Activated CD4-positive, alpha-beta T cell treated with anti-CD3 and anti-CD28 coated beads, Interleukin-2, amount 10 ng/mL, durations not matched to agents 7 days and 5 days (primary cell): ENCODE results near the gene ARL4A. TPM values are rescaled to one million over a fixed set of nuclear protein-coding genes. Genes with fewer than 3 reads are reported as not detected.
"Not testable (repeated sequence)": the region's sequence is repeated elsewhere in the genome, so short reads cannot be mapped to it uniquely, and the experiment has no call there.

Experiments used
- CTCF ChIA-PET: fragments of 350-600 bp; sonication (Branson Sonifier 250); formaldehyde crosslinking; loops from one replicate; lab custom pipeline; 2021; ENCODE audit warnings: antibody characterized with exemption; lab: Charles Lee
- POLR2A ChIA-PET: fragments of 350-600 bp; sonication (Branson Sonifier 250); formaldehyde crosslinking; loops from one replicate; lab custom pipeline; 2021; ENCODE audit warnings: antibody characterized with exemption; lab: Charles Lee
- DNase-seq: peaks from one replicate; pipeline ENCODE4 v3.0.0-alpha.2; 2020
- H3K27ac Mint-ChIP-seq: one replicate; pipeline ENCODE4 v1.8.0; 2021; ENCODE audit warnings: mild to moderate bottlenecking, moderate library complexity, mixed read lengths
- H3K27me3 Mint-ChIP-seq: one replicate; pipeline ENCODE4 v1.8.0; 2021; ENCODE audit warnings: mixed read lengths
- H3K36me3 Mint-ChIP-seq: one replicate; pipeline ENCODE4 v1.8.0; 2021; ENCODE audit warnings: low read depth, mixed read lengths
- H3K4me1 Mint-ChIP-seq: one replicate; pipeline ENCODE4 v1.8.0; 2021; ENCODE audit warnings: mixed read lengths
- H3K4me3 Mint-ChIP-seq: one replicate; pipeline ENCODE4 v1.8.0; 2021; ENCODE audit warnings: mild to moderate bottlenecking, moderate library complexity, mixed read lengths
- H3K9me3 Mint-ChIP-seq: one replicate; pipeline ENCODE4 v1.8.0; 2021; ENCODE audit warnings: mixed read lengths
- total RNA-seq, 2 experiments: library from RNA; stranded (reverse); gene quantifications; one replicate each; pipeline ENCODE4 v1.2.3, GENCODE V29; 2021

The ARL4A gene
- total RNA-seq, 2 experiments from 2014 or later: 13.9 to 14.9 TPM

DNA sequence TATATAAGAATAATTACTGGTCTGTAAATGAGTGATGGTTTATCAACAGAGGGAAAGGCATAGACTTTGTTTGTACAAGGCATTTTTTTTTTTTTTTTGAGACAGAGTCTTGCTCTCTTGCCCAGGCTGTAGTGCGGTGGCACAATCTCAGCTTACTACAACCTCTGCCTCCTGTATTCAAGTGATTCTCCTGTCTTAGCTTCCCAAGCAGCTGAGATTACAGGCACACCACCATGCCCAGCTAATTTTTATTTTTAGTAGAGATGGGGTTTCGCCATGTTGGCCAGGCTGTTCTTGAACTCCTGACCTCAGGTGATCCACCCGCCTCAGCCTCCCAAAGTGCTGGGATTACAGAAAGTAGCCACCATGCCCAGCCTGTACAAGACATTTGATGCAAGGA, 4.0 kb downstream of the ARL4A start:
- H3K9me3 Mint-ChIP-seq: not testable (repeated sequence)
- CTCF ChIA-PET: interaction anchor here (2.0 kb wide), 1 partner anchor 8 kb away, joined by 6 read pairs; no protein-coding TSS in a partner anchor

DNA sequence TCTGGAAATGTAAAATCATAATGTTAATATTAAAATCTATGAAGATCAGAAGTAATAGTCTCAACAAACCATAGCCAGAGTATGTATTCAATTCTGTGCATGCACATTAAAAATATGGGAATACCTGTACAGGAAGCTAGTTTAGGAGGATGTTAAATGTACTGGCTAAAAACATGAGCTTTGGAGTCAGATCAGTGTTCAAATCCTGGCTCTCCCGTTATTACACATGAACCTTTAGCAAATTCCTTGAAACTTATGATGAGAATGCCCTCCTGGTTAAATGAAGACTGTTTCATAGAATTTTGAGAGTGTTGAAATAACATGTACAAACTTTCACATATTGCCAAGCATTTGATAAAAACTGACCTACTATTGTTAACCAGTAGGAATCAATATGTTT, 4.6 kb downstream of the ARL4A start:
- Mint-ChIP-seq H3K27me3 (no peaks in the 10 kb centered on the region), H3K4me1 (peaks cover 38% of the 10 kb centered on the region), H3K4me3 (no peak overlapping the region), H3K9me3 (no peaks in the 10 kb centered on the region), H3K27ac (no peak overlapping the region), H3K36me3 (peaks cover 8% of the 10 kb centered on the region)
- ChIA-PET CTCF (no interaction called here), POLR2A (no interaction called here)
- DNase-seq: no peak

More for the DNA sequence above, 4.0 kb downstream of the ARL4A start:
- peaks cover 40% of the 10 kb centered on the region for H3K4me1 Mint-ChIP-seq
- H3K4me3 Mint-ChIP-seq, DNase-seq, H3K27ac Mint-ChIP-seq, H3K36me3 Mint-ChIP-seq, H3K27me3 Mint-ChIP-seq, POLR2A ChIA-PET: not testable (repeated sequence)

DNA sequence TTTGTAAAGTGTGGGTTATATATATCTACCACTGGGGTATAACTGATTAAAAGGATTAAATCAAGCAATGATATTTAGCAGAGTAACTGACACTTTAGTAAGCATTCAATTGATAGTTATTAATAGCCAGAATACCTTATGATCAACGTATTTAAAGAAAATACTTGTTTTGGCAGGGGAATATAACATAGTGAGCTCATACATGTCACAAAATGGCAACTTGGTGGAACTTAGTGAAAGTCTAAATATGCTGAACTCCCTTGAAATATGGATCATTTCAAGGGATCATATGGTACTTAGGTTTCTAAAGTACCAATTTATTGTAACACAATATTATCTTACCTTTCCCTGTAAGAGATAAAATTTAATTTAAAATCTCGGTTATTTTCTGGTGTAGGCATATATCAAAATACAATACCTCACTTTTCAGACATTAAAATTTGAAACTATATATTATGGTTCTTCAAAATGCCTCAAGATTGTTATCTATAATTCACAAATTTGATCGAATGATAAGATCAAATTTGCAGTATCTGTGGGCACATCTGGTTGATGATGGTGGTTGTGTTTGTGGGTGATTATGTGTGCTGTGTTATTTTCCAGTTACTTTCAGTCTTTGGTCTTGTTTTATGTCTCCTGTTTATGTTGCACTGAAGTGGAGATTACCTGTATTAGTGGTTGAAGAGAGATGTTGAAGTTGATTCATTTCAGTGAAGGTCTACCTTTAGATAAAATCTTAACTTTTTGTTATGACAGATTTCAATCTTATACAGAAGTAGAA, 5.2 kb downstream of the ARL4A start:
- Mint-ChIP-seq H3K9me3 (no peaks in the 10 kb centered on the region), H3K27ac (no peak overlapping the region), H3K27me3 (no peaks in the 10 kb centered on the region), H3K4me1 (peaks cover 34% of the 10 kb centered on the region), H3K4me3 (no peak overlapping the region), H3K36me3 (peaks cover 8% of the 10 kb centered on the region)
- ChIA-PET CTCF (no interaction called here), POLR2A (no interaction called here)
- DNase-seq: no peak

DNA sequence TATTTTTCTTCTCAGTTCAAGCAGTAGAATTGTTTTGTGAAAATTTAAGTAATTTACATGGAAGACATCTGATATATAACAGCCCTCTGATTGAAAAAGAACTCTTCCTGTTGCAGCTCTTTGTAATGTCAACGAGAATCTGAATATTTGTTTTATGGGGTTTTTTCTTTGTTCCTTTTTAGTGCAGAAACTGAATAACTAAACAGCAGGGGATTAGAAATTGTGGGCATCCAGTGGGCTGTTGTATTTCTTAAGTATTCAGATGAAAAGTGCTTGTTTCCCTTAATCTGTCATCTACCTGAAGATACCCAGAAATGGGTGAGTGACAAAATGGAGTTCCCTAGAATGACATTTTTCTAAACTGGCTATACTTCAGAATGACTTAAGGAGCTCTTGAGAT, 7.4 kb downstream of the ARL4A start:
- H3K36me3 Mint-ChIP-seq: no peaks in the 10 kb centered on the region
- POLR2A ChIA-PET: no interaction called here
- CTCF ChIA-PET: interaction anchor here (2.2 kb wide), 1 partner anchor 8 kb away, joined by 25 read pairs; the partner anchor contains the start of gene ARL4A
- no peaks in the 10 kb centered on the region for H3K9me3 Mint-ChIP-seq
- peaks cover 14% of the 10 kb centered on the region for H3K4me1 Mint-ChIP-seq
- no peak for DNase-seq
- no peak overlapping the region for H3K27ac Mint-ChIP-seq
- H3K4me3 Mint-ChIP-seq: no peak overlapping the region
- H3K27me3 Mint-ChIP-seq: no peaks in the 10 kb centered on the region

DNA sequence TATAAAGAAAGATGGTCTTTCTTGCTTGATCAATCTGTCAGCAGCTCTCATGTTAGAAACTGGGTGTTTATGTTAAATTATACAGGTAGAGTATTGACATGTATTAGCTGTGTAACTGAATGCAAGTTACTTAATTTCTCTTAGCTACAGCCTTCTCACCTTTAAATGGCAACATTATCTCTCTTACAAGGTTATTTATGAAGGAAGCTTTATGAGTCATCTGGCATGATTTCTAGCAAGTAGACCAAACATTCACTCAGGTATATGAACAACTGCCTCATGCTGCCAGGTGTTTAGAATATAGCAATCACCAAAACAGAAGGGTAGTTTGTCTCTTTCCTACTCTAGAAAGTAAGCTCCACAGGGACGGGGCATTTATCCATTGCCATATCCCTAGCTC, 8.5 kb downstream of the ARL4A start:
- ChIA-PET POLR2A (interaction anchor here (0.5 kb wide), 1 partner anchor 8 kb away, joined by 3 read pairs; the partner anchor contains the start of gene ARL4A), CTCF (interaction anchor here (0.7 to 2.2 kb wide), 3 partner anchors 9 to 43 kb away, joined by 3 to 25 read pairs (median 3); partner anchors contain the start of gene ARL4A)
- no peak for DNase-seq
- Mint-ChIP-seq H3K4me1 (peaks cover 7% of the 10 kb centered on the region), H3K4me3 (no peak overlapping the region), H3K27ac (no peak overlapping the region), H3K36me3 (no peaks in the 10 kb centered on the region), H3K9me3 (peaks cover 3% of the 10 kb centered on the region), H3K27me3 (no peaks in the 10 kb centered on the region)

DNA sequence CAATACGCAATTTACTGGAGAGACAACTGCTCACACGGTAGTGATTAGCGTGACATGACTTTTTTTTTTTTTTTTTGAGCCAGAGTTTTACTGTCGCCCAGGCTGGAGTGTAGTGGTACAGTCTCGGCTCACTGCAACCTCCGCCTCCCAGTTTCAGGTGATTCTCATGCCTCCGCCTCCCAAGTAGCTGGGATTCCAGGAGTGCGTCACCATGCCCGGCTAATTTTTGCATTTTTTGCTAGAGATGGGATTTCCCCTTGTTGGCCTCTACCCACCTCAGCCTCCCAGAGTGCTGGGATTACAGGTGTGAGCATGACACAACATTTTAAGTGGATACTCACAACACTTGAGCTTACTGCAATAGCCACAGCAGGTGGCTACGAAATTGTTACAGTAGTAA, 11.9 kb downstream of the ARL4A start:
- ChIA-PET CTCF (interaction anchor here (1.7 to 3.1 kb wide), 2 partner anchors 9 to 13 kb away, joined by 6 to 15 read pairs; no protein-coding TSS in a partner anchor), POLR2A (no interaction called here)
- Mint-ChIP-seq H3K36me3 (peaks cover 6% of the 10 kb centered on the region), H3K4me3 (no peak overlapping the region), H3K9me3 (peaks cover 12% of the 10 kb centered on the region), H3K27me3 (no peaks in the 10 kb centered on the region), H3K27ac (no peak overlapping the region), H3K4me1 (peaks cover 4% of the 10 kb centered on the region)
- DNase-seq: no peak

DNA sequence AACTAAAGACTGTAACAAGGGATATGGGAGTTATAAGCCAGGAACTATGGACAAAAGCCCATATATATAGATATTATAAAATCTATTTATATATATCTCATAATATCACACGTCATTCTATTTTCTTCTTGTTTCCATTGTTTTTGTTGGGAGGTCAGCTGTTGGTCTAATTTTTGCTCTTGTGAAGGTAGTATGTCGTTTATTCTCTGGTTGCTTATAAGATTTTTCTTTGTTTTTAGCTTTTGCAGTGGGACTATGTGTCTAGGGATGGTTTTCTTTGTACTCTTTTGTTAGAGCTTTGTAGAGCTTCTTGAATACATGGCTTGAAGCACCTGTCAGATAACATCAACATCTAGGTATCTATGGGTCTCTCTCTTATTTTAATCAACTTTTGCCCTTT, 14.0 kb downstream of the ARL4A start:
- no peak for DNase-seq
- no peaks in the 10 kb centered on the region for H3K27me3 Mint-ChIP-seq
- peaks cover 6% of the 10 kb centered on the region for H3K36me3 Mint-ChIP-seq
- peaks cover 2% of the 10 kb centered on the region for H3K4me1 Mint-ChIP-seq
- POLR2A ChIA-PET: no interaction called here
- H3K4me3 Mint-ChIP-seq: no peak overlapping the region
- H3K9me3 Mint-ChIP-seq: peaks cover 12% of the 10 kb centered on the region
- no peak overlapping the region for H3K27ac Mint-ChIP-seq
- CTCF ChIA-PET: interaction anchor here (1.0 to 4.0 kb wide), 3 partner anchors 12 to 39 kb away, joined by 3 to 18 read pairs (median 7); partner anchors contain the start of gene ARL4A

DNA sequence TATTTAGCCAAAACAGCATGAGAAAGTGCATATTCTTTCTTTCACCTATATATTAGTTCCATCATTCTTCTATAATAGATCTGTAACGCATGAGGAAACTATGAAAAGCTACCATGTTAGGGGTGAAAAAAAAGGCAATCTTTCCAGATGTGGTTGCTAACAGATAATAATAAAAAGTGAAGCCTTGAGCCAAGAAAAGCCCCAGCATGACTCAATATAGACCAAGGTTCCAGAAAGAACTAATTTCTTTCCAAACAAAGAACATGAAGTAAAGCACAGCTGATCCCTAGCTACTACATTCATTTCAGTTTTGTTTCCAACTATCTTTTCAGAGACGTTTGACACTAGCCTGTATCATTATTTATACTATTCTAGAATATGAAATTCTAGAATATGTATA, 16.4 kb downstream of the ARL4A start:
- Mint-ChIP-seq H3K27ac (no peak overlapping the region), H3K4me3 (no peak overlapping the region), H3K36me3 (peaks cover 6% of the 10 kb centered on the region), H3K4me1 (peaks cover 4% of the 10 kb centered on the region), H3K27me3 (no peaks in the 10 kb centered on the region), H3K9me3 (peaks cover 12% of the 10 kb centered on the region)
- DNase-seq: no peak
- ChIA-PET POLR2A (no interaction called here), CTCF (interaction anchor here (4.0 kb wide), 1 partner anchor 17 kb away, joined by 18 read pairs; the partner anchor contains the start of gene ARL4A)

DNA sequence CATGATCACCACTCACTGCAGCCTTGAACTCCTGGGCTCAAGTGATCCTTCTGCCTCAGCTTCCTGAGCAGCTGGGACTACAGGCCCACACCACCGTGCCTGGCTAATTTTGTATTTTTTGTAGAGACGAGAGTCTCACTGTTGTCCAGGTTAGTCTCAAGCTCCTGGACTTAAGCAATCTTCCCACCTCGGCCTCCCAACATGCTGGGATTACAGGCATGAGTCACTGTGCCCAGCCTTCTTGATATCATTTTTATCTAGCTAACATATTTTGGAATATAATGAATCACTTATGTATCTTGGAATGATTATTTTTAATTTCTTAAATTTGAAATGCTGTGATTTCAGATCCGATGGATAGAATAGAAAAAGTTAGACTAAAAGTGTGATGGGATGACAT, 18.4 kb downstream of the ARL4A start:
- H3K27ac Mint-ChIP-seq: no peak overlapping the region
- no peak for DNase-seq
- ChIA-PET POLR2A (no interaction called here), CTCF (interaction anchor here (1.4 to 3.1 kb wide), 2 partner anchors 19 to 34 kb away, joined by 4 to 18 read pairs; partner anchors contain the start of gene ARL4A)
- no peak overlapping the region for H3K4me3 Mint-ChIP-seq
- H3K27me3 Mint-ChIP-seq: no peaks in the 10 kb centered on the region
- peaks cover 6% of the 10 kb centered on the region for H3K36me3 Mint-ChIP-seq
- H3K4me1 Mint-ChIP-seq: peaks cover 4% of the 10 kb centered on the region
- H3K9me3 Mint-ChIP-seq: peaks cover 9% of the 10 kb centered on the region

DNA sequence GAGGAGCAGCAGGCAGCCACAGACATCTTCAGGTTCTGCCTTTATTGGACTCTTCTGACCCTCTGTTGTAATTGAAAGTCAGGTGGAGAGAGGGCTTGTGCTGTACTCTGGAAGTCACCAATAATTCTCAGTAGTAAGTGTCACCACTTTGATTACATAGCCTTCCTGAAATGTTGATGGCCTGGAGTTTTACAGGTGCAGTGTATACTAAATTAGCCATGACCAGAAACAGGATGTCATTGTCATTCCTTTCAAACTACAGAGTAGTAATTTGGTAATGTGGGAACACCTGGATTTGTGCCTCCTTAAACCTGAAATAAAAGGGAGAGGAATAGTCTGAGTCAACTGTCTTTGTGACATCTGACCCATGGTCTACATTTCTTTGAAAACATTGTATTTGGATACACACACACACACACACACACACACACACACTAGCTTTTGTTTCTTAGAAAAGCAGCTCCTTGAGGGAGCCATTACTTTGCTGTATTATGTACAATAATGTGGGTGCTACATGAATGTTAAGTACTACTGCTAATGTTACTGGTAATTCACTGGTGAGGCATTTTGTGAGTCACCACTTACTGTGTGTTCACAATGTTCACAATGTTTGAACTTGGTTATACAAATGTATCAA, 19.6 kb downstream of the ARL4A start:
- ChIA-PET POLR2A (no interaction called here), CTCF (interaction anchor here (1.4 to 3.1 kb wide), 2 partner anchors 20 to 33 kb away, joined by 4 to 18 read pairs; partner anchors contain the start of gene ARL4A)
- Mint-ChIP-seq H3K4me3 (no peak overlapping the region), H3K27ac (no peak overlapping the region), H3K27me3 (no peaks in the 10 kb centered on the region), H3K4me1 (peaks cover 1% of the 10 kb centered on the region), H3K36me3 (no peaks in the 10 kb centered on the region), H3K9me3 (no peaks in the 10 kb centered on the region)
- DNase-seq: no peak

DNA sequence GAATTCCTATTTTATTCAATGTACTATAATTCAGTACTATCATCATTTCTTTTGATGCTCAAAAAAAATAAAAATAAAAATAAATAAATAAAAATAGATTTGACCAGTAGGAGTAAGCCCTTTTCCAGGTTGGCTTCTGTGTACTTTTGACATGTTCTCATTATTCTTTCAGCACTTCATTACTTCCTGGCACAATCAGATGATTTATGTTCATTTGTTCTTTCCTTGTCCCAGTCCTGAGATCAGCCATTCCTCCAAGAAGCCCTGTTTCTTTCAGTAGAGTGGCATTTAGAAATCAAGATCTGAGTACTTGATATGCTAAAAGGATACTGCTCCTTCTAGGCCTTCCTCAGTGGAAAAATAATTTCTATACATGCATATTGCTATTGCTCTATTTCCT, 20.9 kb downstream of the ARL4A start:
- no peaks in the 10 kb centered on the region for H3K27me3 Mint-ChIP-seq
- H3K4me3 Mint-ChIP-seq: no peak overlapping the region
- peaks cover 1% of the 10 kb centered on the region for H3K4me1 Mint-ChIP-seq
- no peak overlapping the region for H3K27ac Mint-ChIP-seq
- CTCF ChIA-PET: no interaction called here
- POLR2A ChIA-PET: no interaction called here
- DNase-seq: no peak
- no peaks in the 10 kb centered on the region for H3K9me3 Mint-ChIP-seq
- no peaks in the 10 kb centered on the region for H3K36me3 Mint-ChIP-seq

DNA sequence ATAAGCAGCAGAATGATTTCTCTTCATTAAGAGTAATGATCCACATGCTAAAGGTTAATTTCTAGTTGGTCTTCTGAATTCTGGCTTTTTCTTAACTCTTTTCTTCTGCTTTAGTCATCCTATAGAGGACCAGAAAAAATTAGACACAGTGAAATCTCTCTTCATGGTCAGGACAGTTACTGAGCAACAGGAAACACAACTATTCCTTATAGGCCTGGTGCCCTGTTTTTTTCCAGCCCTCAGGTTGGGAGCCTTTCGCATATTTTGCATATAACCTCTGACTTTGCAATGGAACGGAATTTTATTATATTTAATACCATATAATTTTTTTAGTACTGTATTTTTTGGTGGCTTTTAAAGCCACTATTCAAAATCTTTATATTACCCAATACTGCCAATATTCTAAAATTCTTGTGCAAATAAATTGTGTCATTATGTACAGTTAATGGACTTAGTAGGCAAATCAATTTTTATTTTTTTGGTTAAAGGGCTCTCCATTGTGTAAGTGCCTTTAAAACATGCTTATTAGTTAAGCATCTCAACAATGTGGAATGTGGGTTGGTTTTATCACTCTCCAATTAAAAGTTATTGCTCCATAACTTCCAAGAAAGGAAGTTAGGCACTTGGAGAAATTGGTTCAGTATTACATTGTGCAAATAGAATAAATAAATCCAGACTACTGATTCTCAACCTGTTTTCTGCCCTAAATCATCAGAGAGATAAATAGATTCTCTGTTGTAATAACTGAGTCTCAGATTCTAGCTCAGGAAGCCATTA, 22.5 kb downstream of the ARL4A start:
- H3K27me3 Mint-ChIP-seq: no peaks in the 10 kb centered on the region
- H3K4me3 Mint-ChIP-seq: no peak overlapping the region
- POLR2A ChIA-PET: no interaction called here
- no peak overlapping the region for H3K27ac Mint-ChIP-seq
- H3K4me1 Mint-ChIP-seq: peaks cover 3% of the 10 kb centered on the region
- H3K9me3 Mint-ChIP-seq: no peaks in the 10 kb centered on the region
- no peaks in the 10 kb centered on the region for H3K36me3 Mint-ChIP-seq
- no peak for DNase-seq
- CTCF ChIA-PET: interaction anchor here (2.2 kb wide), 1 partner anchor 23 kb away, joined by 10 read pairs; no protein-coding TSS in a partner anchor
